Stimulated activated CD8-positive, alpha-beta memory T cell treated with anti-CD3 and anti-CD28 coated beads, Interleukin-15, amount 100 ng/mL, for 1 hour (primary cell): ENCODE data around the gene KPNA2.
"Not testable (repeated sequence)": the region's sequence is repeated elsewhere in the genome, so short reads cannot be mapped to it uniquely, and the experiment has no call there.

ENCODE experiments used
- DNase-seq: peaks from one replicate; pipeline ENCODE4 v3.0.0-alpha.2; 2020; ENCODE audit warnings: low read depth

Gene KPNA2

GRCh38 chr17:68035523-68036303 lies at the start of gene KPNA2:
Gene KPNA2, plus strand, starts transcription at chr17:68035735. Its CDS starts 1,398 bp downstream, at chr17:68037133.
- peak; percentile 81 for DNase-seq

- no peak for DNase-seq
Measured at GRCh38 chr17:67990909-67991308, 44.6 kb upstream of the KPNA2 start.

- no peak for DNase-seq
Measured at GRCh38 chr17:67992548-67993152, 42.9 kb upstream of the KPNA2 start.

- DNase-seq = peak; percentile 32
Measured at GRCh38 chr17:67993153-67993997, 42.2 kb upstream of the KPNA2 start.

- DNase-seq = no peak
Measured at GRCh38 chr17:67993998-67994361, 41.6 kb upstream of the KPNA2 start.

- DNase-seq = no peak
Measured at GRCh38 chr17:67994817-67995569, 40.5 kb upstream of the KPNA2 start.

- DNase-seq = no peak
Measured at GRCh38 chr17:67995570-67996263, 39.8 kb upstream of the KPNA2 start.

GRCh38 chr17:67996301-67997171 lies 39.0 kb upstream of the KPNA2 start, which contains the start of gene C17orf58:
Gene C17orf58, minus strand, starts transcription at chr17:67996469. Its CDS starts 271 bp downstream, at chr17:67996198.
- not testable (repeated sequence) for DNase-seq

- DNase-seq = no peak
Measured at GRCh38 chr17:67998466-67998865, 37.1 kb upstream of the KPNA2 start.

GRCh38 chr17:67999291-67999911 lies 36.1 kb upstream of the KPNA2 start:
- no peak for DNase-seq

GRCh38 chr17:68004201-68004600 lies 31.3 kb upstream of the KPNA2 start:
- no peak for DNase-seq

- no peak for DNase-seq
Measured at GRCh38 chr17:68006797-68007196, 28.7 kb upstream of the KPNA2 start.

- peak; percentile 44 for DNase-seq
Measured at GRCh38 chr17:68011199-68011665, 24.3 kb upstream of the KPNA2 start.

- DNase-seq = no peak
Measured at GRCh38 chr17:68013385-68013784, 22.1 kb upstream of the KPNA2 start.

GRCh38 chr17:68015081-68015723 lies 20.3 kb upstream of the KPNA2 start:
- DNase-seq = no peak

GRCh38 chr17:68016838-68017237 lies 18.7 kb upstream of the KPNA2 start:
- no peak for DNase-seq

GRCh38 chr17:68018493-68018892 lies 17.0 kb upstream of the KPNA2 start:
- DNase-seq = not testable (repeated sequence)

- no peak for DNase-seq
Measured at GRCh38 chr17:68019336-68019674, 16.2 kb upstream of the KPNA2 start.

GRCh38 chr17:68019675-68020408 lies 15.7 kb upstream of the KPNA2 start:
- DNase-seq = peak; percentile 97
